ENCODE results near the gene HVCN1.
"Not testable (repeated sequence)": the region's sequence is repeated elsewhere in the genome, so short reads cannot be mapped to it uniquely, and the experiment has no call there.

The HVCN1 gene

GRCh38 chr12:110661337-110661972 is 27.5 kb downstream of the HVCN1 start:
- no peak for DNase-seq

- DNase-seq, result no peak
These were observed 30.0 kb downstream of the HVCN1 start for GRCh38 chr12:110658878-110659277.

GRCh38 chr12:110658242-110658641 is 30.7 kb downstream of the HVCN1 start:
- no peak for DNase-seq

GRCh38 chr12:110657747-110658146 is 31.2 kb downstream of the HVCN1 start:
- DNase-seq, result no peak

- DNase-seq, result no peak
These were observed 32.8 kb downstream of the HVCN1 start for GRCh38 chr12:110656071-110656655.

GRCh38 chr12:110654238-110654637 is 34.7 kb downstream of the HVCN1 start:
- DNase-seq, result not testable (repeated sequence)

DNA sequence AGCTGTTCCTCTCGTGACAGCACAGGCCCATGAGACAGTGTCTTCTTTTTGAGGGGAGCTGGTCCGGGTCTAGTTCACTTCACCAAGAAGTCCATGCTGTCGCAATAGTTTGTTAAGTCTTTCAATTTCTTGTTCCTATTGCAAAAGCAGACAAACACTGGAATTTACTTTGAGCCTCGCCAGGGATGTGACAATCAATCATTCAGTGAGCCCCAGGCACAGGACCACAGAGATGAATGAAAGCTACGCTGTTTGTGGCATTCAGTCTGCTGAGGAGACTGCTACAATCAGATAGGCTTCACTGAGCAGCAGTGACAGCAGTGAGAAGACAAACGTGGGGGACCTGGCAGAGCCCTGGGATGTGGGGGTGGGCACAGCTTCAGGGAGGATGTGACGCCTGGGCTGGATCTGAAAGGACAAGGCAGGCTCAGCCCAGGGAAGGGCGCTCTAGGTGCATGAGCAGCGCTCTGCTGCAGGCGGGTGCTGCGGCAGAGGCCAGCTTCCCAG is 39.5 kb downstream of the HVCN1 start:
- DNase-seq, result no peak

DNA sequence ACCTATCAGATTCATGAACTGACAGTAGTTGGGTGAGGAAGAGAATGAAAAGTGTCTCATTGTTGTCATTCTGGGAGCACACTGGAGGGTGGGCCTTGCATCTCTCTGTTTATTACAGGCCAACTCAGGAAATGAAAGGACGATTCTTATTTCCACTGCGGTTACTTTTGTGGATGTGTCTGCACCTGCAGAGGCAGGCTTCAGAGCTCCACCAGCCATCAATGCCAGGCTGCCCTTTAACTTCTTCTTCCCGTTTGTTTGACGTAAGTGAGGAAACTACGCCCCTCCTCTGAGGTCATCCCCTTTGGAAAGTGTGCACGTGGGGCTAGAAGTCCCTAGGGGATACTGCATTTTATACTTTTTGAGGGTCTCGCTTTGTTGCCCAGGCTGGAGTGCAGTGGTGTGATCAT is 41.3 kb downstream of the HVCN1 start:
- no peak for DNase-seq

GRCh38 chr12:110641521-110641920 is 47.4 kb downstream of the HVCN1 start:
- peak; percentile 16 to 67 for DNase-seq

GRCh38 chr12:110640275-110641025 is 48.5 kb downstream of the HVCN1 start:
- DNase-seq, result no peak

DNA sequence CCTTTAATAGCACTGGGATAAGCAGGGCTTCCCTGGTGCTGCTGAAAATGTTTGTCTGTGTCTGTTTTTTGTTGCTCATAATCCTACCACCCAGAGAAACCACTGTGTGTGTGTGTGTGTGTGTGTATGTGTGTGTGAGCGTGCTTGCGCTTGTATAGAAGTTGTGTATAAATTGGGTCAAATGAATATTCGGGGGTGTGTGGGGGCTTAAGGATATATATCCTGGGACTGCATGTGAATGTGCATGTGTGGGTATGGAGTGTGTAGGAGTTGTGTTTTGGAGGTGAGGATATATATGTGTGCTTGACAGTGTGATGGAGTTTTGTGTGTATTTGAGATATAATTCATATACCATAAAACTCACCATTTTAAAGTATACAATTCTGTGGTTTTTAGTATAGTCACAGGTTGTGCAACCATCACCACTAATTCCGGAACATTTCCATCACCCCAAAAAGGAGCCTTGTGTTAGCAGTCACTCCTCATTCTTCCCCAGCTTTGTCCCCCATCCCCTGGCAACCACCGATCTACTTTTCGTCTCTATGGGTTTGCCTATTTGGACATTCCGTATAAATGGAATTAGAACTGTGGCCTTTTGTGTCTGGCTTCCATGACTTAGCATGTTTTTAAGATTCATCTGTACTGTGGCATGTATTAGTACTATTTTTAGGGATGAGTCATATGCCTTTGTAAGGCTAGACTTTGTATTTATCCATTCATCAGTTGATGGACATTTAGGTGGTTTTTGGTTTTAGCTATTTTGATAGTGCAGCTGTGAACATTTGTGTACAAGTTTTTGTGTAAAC is 49.4 kb downstream of the HVCN1 start:
- no peak for DNase-seq

- DNase-seq, result no peak
These were observed 50.1 kb downstream of the HVCN1 start for GRCh38 chr12:110638796-110639195.

DNA sequence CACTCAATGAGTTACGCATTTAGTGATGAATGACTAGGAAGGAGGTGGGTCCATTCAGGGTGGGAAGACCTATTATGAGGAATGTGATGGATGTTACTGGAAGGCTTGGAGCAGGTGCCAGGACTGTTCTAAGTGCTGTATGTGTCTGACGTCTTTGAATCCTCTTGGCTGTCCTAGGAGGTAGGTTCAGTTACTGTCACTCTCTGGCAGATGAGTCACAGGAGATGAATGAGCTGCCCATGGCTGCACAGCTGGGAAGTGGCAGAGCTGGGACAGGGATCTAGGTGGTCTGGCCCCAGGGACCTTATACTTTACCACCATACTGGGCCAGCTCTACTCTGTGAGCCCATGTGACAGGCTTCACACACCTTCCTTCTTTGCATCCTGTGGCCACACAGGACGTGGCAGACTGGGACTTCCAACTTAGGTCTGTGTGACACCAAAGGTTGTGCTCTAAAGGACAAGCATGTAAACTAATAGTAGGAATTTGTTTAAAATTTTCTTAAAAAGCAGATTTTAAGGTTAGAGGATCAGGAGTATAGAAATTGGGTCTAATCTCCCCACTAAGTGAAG is 51.0 kb downstream of the HVCN1 start:
- no peak for DNase-seq

- no peak for DNase-seq
These were observed 52.4 kb downstream of the HVCN1 start for GRCh38 chr12:110636516-110636915.

- DNase-seq, result no peak
These were observed 53.9 kb downstream of the HVCN1 start for GRCh38 chr12:110635055-110635454.

DNA sequence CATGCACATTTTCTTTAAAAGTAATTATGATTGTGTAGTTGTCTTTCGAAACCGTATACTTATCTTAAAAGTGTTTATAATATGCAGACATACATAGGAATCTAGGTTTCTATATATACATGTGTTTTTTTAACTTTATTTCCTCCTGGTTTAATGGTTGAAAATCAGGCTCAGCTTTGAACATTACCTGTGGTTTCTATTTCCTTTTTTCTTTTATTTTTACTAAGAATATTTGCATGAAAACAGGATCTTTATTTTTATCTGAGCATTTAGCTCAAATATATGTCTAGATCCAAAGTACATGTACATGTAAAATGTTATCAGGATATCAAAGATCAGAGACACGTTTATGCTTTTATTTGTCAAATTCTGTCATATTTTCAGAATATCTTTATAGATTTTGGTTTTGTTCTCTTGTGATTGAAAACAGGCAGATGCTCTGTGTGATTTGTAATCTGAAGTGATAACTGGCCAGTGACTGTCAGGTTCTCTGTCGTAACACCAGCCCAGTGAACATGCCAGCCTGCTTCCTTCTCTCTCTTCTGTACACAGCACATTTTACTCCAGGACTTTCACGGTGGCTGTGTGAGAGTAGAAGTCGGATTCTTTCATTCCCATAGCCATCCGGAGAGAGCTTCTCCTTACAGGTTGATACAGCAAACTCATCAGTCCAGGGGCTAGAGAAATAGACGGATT is 61.3 kb downstream of the HVCN1 start:
- DNase-seq, result no peak

- no peak for DNase-seq
These were observed 66.3 kb downstream of the HVCN1 start for GRCh38 chr12:110622582-110622981.

- no peak for DNase-seq
These were observed 69.4 kb downstream of the HVCN1 start for GRCh38 chr12:110619534-110619953.

DNA sequence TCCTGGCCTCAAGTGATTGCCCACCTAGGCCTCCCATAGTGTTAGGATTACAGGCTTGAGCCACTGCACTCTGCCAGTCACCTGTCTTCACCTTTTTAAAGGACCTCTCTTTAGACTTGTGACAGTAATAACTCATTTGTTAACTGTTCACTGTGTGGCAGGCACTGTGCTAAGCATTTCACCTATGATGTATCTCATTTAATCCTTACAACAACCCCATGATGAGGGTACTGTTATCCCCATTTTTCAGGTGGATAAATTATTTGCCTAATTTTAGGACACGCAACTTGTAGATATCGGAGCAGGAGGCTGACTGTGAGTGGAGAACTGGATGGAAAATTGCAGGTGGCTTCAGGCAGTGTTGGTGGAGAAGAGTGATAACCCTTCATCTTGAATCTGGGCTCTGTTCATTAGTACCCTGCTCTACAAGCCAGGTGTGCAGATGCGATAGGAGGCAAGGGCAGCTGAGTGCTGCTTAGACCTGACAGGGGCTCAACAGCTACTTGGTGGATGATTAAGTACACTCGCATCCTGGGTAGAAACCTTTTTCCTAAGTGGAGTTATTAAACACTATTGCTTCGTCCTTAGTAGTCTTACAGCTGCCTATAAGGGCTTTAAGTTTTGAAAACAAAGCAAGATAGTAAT is 72.3 kb downstream of the HVCN1 start:
- no peak for DNase-seq

DNA sequence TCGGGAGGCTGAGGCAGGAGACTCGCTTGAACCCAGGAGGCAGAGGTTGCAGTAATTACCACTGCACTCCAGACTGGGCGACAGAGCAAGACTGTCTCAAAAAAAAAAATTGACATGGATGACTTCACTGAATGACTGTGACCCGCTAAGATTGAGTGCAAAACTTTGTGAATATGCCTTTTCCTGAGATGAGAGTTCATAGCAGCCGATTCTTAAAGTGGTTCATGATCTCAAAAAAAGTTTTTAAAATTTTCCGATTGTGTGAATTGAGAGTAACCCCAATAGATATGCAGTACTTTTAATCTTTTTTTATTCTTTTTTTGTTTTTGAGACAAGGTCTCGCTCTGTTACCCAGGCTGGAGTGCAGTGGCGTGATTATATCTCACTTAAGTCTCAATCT is 73.7 kb downstream of the HVCN1 start:
- DNase-seq, result no peak

All from NCI-H524 (cell line).